UCSD-AML1 (cell line): ENCODE results near the gene FANCI.
"Not testable (repeated sequence)": the region's sequence is repeated elsewhere in the genome, so short reads cannot be mapped to it uniquely, and the experiment has no call there.

Experiments used
- DNase-seq: peaks from one replicate; lab custom pipeline; 2025; ENCODE audit not compliant: unreplicated experiment; lab: John Stamatoyannopoulos, UW

The FANCI gene

DNA sequence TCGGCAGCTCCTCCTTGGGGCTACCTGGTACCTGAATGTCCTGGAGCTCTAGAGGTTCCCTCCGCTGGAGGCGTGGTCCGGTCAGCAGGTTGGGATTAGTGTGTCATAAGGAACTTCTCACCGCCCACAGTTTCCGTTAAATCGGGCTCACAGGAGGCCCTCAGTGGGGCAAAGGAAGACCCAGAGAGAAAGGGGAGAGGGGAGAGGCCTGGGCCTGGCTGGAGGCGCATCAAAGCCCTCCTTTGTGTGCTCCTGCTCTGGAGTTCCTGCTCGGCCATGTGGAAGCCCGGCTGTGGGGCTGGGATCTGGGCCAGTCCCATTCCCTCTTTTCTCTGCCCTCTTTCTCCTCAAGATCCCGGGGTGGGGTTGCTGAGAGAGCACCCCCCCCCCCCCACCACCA is 22.2 kb upstream of the FANCI start, which contains the start of gene RLBP1:
Gene RLBP1, minus strand, starts transcription at position 37 of the 400 bp plus-strand sequence. CDS start 2,604 bp downstream, outside the sequence.
- no peak for DNase-seq

DNA sequence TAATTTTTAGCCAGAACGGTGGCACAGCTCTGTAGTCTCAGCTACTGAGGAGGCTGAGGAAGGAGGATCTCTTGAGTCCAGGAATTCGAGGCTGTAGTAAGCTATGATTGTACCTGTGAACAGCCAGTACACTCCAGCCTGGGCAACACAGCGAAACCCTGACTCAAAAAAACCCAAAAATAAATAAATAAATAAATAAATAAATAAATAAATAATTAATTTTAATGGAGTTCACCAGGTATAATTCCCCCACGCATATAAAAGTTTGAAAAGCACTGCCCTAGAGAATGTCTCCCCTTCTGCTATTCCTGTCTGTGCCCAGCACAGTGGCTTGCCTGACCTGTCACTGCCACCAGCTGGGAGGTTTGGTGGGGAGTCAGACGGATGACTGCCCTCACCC is 18.2 kb upstream of the FANCI start:
- no peak for DNase-seq

DNA sequence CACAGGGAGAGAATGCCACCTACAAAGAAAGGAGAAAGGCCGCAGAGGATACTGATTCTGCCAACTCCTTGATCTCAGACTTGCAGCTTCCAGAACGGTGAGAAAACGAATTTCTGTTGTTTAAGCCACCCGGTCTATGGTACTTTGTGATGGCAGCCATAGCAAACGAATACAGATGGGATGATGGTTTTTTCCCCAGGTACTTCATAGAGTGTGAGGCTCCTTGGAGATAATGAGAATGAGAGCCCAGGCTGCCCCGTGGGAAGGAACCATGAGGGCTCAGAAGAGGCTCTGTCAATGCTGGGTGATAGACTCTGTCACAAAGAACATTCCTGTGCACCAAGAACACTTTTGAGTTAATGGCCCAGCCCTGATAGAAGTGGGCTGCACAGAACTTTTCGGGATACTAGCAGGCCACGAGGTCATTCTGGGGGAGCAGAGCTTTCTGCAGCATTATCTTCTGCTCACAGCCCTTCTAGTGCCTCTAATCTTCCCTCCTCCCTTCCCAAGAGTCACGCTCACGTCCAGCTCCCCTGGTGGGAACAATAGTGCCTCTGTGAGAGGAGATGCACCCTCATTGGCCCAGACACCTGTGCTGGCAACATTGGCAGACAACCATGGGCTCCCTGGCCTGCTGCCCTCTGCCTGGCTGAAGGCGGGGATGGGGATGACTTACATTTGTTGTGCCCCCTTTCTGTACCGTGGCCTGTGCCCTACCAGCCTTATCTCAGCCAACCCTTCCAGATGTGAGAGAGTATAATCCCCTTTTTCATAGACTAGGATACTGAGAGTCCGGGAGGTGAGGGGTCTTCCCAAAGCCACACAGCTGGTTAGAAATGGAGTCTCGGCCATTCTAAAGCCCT is 17.2 kb upstream of the FANCI start:
- DNase-seq: no peak

DNA sequence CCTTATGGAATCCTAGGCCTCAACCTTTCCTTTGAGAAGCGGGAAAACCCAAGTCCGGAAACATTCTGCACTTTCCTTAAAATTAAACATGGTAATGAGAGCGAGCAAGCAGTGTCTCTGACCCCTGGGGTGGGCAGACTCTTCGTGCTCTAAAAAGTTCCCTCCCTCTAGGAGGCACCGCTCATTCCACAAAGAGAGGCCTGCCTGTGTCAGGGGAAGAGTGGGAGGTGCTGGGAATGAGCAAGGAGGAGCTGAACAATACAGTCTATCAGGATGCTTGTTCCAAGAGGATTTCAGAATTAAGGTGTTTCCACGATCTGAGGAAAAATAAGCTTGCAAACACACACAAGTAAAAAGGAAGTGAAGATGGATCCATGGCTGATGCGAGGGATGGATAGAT is 16.4 kb upstream of the FANCI start:
- DNase-seq: no peak

DNA sequence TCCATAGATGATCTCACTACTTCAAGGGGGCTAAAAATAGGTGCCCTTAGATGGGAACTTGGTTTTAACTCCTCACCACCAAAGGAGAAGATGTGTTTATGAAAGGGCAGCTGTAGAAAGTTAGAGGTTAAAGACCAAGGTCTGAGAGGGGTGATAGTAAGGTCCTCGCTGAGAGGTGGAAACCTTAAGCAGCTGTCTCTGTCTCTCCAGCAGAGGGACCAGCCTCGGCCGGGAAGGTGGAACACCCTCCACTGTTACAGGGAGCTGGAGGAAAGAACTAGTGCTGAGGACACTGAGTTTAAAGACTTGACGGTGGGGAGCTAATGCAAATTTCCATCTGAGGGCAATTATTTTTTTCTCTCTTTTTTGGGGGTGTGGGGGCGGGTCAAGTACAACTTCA is 13.5 kb upstream of the FANCI start:
- DNase-seq: no peak

DNA sequence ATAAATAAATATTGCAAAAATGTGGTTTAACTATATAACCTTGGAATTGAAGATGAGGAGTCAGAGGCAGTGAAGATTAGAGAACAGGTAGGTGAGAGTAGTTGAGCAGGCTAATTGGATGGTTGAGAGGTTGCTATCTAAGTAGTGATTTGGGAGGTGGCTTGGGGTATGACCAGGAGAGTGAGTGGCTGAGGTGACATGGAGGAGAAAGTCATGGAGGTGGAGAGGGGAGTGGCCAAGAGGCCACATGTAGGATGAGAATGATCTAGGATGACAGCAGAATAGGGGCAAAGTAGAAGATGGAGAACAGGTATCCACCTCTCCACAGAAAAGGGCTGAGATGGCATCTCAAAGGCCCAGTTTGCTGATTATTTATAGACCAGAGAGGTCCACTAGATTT is 11.9 kb upstream of the FANCI start:
- no peak for DNase-seq

DNA sequence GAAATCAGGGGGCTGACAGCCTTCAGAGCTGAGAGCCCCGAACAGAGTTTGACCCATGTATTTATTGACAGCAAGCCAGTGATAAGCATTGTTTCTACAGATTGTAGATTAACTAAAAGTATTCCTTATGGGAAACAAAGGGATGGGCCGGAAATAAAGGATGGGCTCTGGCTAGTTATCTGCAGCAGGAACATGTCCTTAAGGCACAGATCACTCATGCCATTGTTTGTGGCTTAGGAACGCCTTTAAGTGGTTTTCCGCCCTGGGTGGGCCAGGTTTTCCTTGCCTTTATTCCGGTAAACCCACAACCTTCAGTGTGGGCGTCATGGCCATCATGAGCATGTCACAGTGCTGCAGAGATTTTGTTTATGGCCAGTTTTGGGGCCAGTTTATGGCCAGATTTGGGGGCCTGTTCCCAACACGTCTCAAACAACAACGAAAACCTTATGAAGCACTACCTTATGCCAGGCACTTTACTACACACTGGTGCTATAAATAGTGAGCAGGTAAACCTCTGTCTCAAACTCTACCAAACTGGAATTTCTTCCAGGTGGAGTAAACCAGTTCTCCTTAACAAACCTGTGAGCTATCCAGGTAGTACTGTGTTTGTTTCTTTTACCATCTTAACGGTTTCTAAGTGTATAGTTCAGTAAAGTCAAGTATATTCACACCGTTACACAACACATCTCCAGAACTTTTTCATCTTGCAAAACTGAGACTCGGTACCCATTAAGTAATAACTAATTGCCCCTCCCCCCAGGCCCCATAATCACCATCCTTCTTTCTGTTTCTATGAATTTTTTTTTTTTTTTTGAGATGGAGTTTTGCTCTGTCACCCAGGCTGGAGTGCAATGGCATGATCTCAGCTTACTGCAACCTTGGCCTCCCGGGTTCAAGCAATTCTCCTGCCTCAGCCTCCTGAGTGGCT is 3.6 kb upstream of the FANCI start:
- not testable (repeated sequence) for DNase-seq

DNA sequence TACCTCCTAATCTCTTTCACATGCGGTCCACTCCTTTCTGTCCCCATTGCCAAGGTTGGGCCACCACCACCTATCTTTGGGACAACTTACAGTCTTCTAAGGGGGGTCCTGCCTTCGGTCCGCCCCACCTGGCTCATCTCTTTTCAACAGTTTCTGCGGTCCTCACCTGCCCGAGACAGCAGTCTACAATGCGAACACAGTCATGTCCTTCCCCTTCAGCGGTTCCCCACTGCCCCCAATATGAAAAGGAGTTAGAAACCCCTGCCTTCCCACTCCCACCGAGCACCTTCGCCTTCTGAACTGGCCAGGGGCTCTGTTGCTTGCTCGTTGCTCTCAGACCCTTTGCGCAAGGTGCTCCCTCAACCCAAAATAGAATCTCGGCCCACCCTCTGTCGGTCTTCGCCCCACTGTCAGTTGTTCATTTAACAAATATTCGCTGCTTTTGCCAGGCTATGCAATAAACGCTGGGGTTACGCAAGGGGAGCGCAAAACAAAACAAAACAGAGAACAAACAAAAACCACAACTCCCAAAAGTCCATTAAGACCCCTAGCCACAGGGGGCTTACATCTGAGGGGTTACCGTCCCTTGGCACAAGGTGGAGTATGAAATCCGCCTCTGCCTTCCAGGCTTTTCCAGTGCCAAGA is 611 bp upstream of the FANCI start:
- DNase-seq: no peak

DNA sequence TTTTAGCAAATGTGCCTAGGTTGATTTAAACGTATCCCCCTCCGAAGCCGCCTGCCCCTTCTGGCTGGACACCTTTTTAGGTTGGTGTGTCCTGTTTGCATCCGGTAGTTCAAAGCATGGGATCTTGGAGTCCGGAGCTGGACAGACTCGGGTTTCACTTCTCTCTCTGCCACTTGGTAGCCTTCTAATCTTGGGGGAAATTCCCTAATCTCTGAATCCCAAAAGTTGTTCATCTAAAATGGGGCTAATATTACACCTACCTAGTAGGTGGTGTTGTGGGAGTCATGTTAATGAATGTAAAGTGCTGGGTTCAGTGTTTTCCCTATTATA is 760 bp downstream of the FANCI start:
- DNase-seq: no peak

DNA sequence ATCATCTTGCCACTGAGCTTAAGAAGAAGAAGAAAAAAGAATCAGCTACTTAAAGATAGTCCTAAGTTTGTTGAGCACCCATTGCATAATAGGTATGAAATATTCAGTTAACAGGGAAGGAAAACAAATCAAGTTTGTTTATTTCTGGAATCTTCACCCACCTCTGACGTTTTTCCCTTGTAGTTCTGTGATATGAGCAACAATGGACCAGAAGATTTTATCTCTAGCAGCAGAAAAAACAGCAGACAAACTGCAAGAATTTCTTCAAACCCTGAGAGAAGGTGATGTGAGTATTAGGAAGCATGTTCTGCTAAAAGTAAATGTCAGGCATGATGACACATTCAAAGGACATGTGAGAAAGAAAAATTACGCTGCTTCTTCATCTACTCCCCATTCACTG is 3.7 kb downstream of the FANCI start:
- no peak for DNase-seq

DNA sequence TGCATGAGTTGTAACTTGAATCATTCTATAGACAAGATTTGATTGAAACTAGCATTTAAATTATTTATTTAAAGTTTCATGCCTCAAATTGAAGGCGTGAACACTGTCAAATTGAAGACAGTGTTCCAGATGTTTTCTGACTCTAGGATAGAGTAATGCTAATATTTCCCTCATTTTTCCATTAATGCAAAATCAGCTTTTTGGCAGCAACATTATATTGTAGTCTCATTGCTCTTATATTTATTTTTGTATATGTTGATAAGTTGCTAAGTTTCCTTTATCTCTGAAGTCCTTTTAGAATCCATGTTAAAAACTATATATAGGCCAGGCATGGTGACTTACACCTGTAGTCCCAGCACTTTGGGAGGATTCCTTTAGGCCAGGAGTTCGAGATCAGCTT is 4.8 kb downstream of the FANCI start:
- DNase-seq: no peak

DNA sequence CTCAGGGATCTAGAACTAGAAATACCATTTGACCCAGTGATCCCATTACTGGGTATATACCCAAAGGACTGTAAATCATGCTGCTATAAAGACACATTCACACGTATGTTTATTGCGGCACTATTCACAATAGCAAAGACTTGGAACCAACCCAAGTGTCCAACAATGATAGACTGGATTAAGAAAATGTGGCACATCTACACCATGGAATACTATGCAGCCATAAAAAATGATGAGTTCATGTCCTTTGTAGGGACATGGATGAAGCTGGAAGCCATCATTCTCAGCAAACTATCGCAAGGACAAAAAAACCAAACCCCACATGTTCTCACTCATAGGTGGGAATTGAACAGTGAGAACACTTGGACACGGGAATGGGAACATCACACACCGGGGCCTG is 6.4 kb downstream of the FANCI start:
- DNase-seq: not testable (repeated sequence)

DNA sequence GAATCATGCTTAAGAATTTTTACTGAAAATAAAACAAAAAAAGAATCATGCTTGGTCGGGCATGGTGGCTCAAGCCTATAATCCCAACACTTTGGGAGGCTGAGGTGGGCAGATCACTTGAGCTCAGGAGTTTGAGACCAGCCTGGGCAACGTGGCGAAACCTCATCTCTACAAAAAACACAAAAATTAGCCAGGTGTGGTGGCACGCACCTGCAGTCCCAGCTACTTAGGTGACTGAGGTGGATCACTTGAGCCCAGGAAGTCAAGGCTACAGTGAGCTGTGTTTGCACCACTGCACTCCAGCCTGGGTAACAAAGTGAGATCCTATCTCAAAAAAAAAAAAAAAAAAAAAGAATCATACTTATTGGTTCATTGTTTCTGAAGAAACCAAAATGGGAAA is 33.5 kb downstream of the FANCI start:
- DNase-seq: not testable (repeated sequence)

DNA sequence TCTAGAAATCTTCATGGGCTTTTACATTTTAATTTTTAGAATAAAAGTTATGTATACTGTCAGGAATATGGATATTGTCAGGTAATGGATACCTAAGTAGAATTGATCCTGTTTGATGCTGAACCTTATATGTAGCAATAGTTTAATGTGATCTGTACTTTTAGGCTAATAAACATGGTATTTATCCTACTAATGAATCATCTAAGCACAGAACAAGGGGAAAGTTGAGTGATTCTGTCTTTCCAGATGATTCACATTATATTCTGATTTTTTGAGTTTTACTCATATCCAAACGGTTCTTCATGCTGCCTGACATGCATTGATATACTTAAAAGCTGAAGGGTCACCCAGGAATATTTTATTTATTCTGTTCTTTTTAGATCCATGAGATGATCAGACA is 34.5 kb downstream of the FANCI start:
- no peak for DNase-seq

DNA sequence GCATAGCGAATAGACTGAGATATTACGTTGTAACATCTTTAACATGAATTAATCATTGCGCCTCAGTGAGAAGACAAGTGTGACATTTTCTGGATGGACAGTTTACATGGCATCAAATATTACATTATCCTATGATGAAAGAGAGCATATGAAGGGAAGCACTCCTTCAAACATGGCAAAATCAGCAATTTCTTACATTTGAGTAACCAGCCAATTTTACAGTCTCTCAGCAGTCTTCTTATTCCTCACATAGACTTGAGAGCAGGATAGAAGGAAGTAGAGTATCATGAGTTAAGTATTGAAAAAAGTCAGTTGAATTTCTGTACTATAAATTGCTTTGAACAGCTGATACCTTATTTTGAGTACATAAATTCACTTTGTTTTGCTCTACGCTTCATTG is 38.9 kb downstream of the FANCI start:
- no peak for DNase-seq

DNA sequence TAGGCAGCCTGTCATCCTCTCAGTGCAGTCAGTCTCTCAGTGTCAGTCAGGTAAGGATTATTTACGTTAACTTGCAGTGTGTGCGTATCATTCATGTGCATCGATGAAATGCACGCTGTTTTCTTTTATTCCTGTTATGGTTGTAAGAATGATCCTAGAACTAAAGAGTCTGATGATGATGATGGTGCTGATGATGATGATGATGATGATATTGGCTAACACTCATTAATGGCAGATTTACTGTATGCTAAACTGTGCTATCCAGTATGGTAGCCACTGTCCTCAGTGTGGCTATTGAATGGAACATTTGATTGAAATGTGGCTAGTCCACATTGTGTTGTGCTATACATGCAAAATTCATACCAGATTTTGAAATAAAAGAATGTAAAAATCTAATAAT is 39.4 kb downstream of the FANCI start:
- DNase-seq: no peak

DNA sequence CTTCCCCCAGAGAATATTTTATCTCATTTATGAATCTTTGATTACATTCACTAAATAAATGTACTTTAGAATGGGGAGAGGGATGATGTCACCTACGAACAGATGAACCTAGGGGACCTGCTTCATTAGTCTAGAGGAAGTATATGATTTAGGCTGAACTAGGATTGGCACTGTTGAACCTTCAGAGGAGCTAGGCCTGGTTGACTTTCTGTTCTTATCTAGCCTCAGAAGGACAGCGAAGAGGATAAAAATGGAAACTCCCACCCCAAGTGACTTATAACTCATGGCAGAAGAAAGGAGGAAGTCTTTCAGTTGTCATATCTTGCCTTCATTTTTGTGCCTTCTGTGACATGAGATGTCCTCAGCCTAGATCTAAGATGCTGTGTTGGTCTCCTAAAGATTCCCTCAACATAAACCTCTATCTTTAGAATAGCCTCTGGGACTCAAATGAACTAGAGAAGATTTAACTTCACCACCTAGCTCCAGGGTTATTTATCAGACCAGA is 48.2 kb downstream of the FANCI start:
- DNase-seq: no peak

DNA sequence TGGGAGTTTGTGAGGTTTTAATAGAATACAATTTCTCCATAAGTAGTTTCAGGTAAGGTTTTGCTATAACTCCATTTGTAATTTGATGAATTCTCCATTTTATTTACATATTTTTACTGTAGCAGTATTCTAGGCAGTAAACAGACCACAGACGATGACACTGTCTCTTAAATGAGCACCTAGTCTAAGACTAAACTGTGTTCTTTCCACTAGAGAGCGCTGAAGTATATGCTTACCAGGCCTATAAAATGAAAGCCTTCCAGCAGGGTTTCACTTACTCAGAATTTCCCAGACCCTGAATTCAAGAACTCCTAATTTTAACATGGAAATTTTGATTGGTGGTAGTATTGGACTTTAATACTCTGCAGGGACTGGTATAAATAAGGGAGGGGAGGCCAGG is 49.2 kb downstream of the FANCI start:
- DNase-seq: no peak

DNA sequence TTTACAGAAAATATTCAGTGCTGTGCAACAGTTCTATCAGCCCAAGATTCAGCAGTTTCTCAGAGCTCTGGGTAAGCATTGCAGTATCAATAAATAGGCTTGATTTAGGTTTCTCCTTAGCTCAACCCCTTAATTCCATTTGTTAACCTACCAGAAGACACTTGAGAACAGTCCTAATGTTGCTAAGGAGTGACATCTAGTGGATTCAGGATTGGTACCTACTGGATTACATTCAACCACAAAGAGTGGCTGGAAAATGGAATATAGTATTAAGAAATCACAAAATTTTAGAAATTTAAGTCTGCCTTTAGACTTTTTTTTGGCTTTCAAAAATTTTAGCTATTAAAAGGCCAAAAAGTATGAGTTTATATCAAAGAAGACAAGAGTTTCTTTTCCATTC is 56.1 kb downstream of the FANCI start:
- DNase-seq: no peak

DNA sequence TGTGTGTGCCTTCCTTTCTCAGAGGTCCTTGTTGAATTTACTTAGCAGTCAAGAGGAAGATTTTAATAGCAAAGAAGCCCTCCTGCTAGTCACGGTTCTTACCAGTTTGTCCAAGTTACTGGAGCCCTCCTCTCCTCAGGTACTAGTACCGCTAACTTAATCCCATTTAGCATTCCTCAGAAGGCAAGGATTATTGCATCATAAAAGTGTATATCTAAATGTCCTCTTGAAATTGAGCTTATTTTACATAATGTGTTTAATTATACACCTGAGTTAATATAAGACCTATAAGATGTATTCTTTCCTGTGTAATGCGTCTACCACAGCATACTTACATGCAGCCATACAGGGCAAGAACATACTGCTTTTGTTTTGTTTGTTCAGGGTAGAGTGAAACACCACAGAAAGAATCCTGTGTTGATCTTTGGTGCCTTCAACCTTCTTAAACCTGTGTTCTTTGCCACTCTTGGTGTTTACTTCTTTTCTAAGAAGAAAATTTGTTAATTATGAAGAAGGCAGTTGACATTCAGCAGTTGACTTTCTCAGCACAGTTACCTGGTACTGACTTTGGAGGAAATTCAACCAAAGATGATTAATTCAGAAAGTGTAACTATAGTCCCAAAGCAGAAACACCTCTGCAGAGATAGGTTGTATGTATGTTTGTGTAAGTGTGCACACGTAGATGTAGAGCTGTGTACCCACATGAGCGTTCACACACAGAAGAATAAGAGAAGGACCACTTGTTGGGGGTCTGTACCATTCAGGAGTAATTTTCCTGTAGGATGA is 57.7 kb downstream of the FANCI start:
- DNase-seq: no peak

DNA sequence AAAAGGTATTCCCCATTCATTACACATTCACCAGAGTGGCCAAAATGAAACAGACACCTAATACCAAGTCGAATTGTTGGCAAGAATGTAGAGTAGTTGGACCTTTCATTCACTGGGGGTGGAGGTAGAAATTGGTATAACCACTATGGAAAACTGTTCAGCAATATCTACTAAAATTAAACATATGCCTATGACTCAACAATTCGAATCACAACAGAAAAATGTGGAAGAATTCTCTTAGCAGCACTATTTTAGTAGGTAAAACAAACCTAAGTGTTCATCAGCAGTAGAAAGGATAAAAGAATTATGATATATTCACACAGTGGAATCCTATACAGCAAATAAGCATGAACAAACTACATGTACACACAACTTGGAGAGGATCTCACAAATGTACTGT is 60.2 kb downstream of the FANCI start:
- DNase-seq: no peak
